Smooth muscle cell of the pulmonary artery (primary cell): ENCODE measurements around the gene BEND4. TPM values are rescaled to one million over a fixed set of nuclear protein-coding genes. Genes with fewer than 3 reads are reported as not detected.

Source experiments
- total RNA-seq: library from RNA; depleted of rRNA; stranded (reverse); fragments of >200 nt; gene quantifications from 2 replicates; pipeline ENCODE4 v1.2.3, GENCODE V29; 2014

The BEND4 gene
- not detected in 2 replicates for total RNA-seq

DNA sequence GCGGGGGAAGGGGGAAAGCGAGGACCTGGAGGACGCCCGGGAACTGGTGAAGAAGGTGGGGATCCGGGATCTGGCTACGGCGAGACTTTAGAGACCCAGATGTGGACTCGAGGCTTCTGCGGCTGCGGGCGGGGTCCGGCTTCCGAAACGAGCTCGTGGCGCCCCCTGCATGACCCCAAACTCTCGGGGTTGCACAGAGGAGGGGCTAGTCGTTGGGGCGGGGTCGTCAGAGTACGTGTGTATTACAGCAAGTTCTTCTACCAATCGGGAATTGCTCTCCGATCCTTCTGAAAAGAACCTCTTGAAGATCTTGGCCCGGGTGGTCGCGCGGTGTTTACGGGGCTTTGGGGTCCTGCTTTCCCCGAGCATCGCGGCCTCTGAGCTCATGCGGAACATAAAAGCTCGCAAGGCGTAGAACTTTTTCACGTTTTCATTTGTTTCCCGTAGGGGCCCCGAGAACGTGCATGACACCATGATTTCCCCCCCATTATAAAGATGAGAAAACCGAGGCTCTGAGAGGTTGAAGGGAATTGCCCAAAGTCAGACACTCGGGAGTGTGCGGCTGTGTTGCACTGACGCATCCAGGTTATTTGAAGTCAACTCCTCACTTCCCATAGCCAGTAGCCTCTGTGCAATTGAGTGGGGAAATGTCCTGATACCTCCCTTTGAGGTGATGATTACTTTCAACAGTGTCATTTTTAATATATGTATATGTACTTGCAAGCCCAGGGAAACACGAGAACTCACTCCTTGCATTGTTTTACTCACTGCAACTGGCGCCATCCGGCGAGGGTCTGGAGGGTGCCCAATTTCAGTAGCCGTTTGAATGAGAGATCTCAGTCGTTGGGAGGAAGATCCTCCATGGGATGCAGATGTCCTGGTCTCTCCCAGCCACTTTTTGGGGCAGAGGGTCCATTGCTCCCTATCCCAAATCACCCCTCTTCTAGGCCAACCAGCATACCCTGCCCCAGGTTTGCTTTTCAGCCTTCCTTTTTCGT lies at the start of gene BEND4:
TSS of gene BEND4 (minus strand) at position 149 of the 998 bp plus-strand sequence. CDS start 512 bp downstream, outside the sequence.

Other genes with a start within 250 kb of the BEND4 start
- gene TMEM33, start 217.2 kb downstream of the BEND4 start, total RNA-seq: 54.9 and 65.9 TPM in 2 replicates
- 0.13 TPM in 2 replicates for gene DCAF4L1, start 170.9 kb downstream of the BEND4 start, total RNA-seq
- gene SLC30A9, start 162.1 kb downstream of the BEND4 start, total RNA-seq: 78.4 and 79.5 TPM in 2 replicates
- gene SHISA3, start 244.8 kb upstream of the BEND4 start, total RNA-seq: 12.9 and 16.5 TPM in 2 replicates